SK-N-SH treated with all-trans-retinoic acid at 6 μM for 48 hours (cell line): ENCODE results near the gene HLCS.

Experiments used
- ATAC-seq: fragments of 200-7000 bp; cut with Tn5 transposase; 3 replicates; pipeline ENCODE4 v1.9.1; 2020; ENCODE audit warnings: mild to moderate bottlenecking, moderate library complexity
- ARNTL ChIP-seq: fragments of 450-650 bp; formaldehyde crosslinking; IDR thresholded peaks from 2 replicates; pipeline ENCODE4 v1.5.0; 2020; ENCODE audit warnings: low read depth, mild to moderate bottlenecking, moderate library complexity, borderline replicate concordance
- BACH2 ChIP-seq: fragments of 250-450 bp; sonication (Bioruptor Pico); IDR thresholded peaks from 2 replicates; pipeline ENCODE4 v1.9.0; 2021; ENCODE audit warnings: mild to moderate bottlenecking, borderline replicate concordance
- CREB5 ChIP-seq: fragments of 250-450 bp; sonication (Bioruptor Pico); IDR thresholded peaks from 2 replicates; pipeline ENCODE4 v1.5.1; 2020; ENCODE audit warnings: low read depth, mild to moderate bottlenecking, moderate library complexity
- CSDC2 ChIP-seq: fragments of 250-450 bp; sonication (Bioruptor Pico); IDR thresholded peaks from 2 replicates; pipeline ENCODE4 v1.5.0; 2020; ENCODE audit warnings: mild to moderate bottlenecking, moderate library complexity
- CSRNP3 ChIP-seq: fragments of 250-450 bp; sonication (Bioruptor Pico); IDR thresholded peaks from 2 replicates; pipeline ENCODE4 v1.5.1; 2021; ENCODE audit warnings: mild to moderate bottlenecking, moderate library complexity
- ESRRG ChIP-seq: fragments of 250-450 bp; sonication (Bioruptor Pico); IDR thresholded peaks from 2 replicates; pipeline ENCODE4 v1.6.1; 2021; ENCODE audit warnings: mild to moderate bottlenecking
- GLIS3 ChIP-seq: fragments of 250-450 bp; sonication (Bioruptor Pico); IDR thresholded peaks from 2 replicates; pipeline ENCODE4 v1.5.0; 2020; ENCODE audit warnings: mild to moderate bottlenecking, moderate library complexity
- ISL1 ChIP-seq: fragments of 250-450 bp; sonication (Bioruptor Pico); IDR thresholded peaks from 2 replicates; pipeline ENCODE4 v2.1.2; 2022; ENCODE audit warnings: mild to moderate bottlenecking, moderate library complexity
- PATZ1 ChIP-seq: fragments of 250-450 bp; sonication (Bioruptor Pico); IDR thresholded peaks from 2 replicates; pipeline ENCODE4 v1.8.0; 2020; ENCODE audit warnings: mild to moderate bottlenecking, moderate library complexity, borderline replicate concordance
- PPARA ChIP-seq: fragments of 250-450 bp; sonication (Bioruptor Pico); IDR thresholded peaks from 2 replicates; pipeline ENCODE4 v1.5.0; 2020; ENCODE audit warnings: mild to moderate bottlenecking, borderline replicate concordance
- SNAI2 ChIP-seq: fragments of 250-450 bp; sonication (Bioruptor Pico); IDR thresholded peaks from 2 replicates; pipeline ENCODE4 v1.5.0; 2020; ENCODE audit warnings: mild to moderate bottlenecking, moderate library complexity
- TCF4 ChIP-seq: fragments of 250-450 bp; sonication (Bioruptor Pico); IDR thresholded peaks from 2 replicates; pipeline ENCODE4 v1.8.0; 2021; ENCODE audit warnings: mild to moderate bottlenecking, moderate library complexity, borderline replicate concordance
- TOX ChIP-seq: fragments of 250-450 bp; sonication (Bioruptor Pico); IDR thresholded peaks from 2 replicates; pipeline ENCODE4 v1.8.0; 2021; ENCODE audit warnings: mild to moderate bottlenecking, moderate library complexity, borderline replicate concordance
- TSHZ2 ChIP-seq: fragments of 250-450 bp; sonication (Bioruptor Pico); IDR thresholded peaks from 2 replicates; pipeline ENCODE4 v1.5.0; 2020; ENCODE audit warnings: mild to moderate bottlenecking, moderate library complexity
- ZC3H10 ChIP-seq: fragments of 250-450 bp; sonication (Bioruptor Pico); IDR thresholded peaks from 2 replicates; pipeline ENCODE4 v1.5.1; 2021; ENCODE audit warnings: mild to moderate bottlenecking, moderate library complexity
- ZFP3 ChIP-seq: fragments of 250-450 bp; sonication (Bioruptor Pico); IDR thresholded peaks from 2 replicates; pipeline ENCODE4 v1.5.0; 2020; ENCODE audit warnings: mild to moderate bottlenecking, moderate library complexity
- ZFP30 ChIP-seq: fragments of 450-650 bp; formaldehyde crosslinking; IDR thresholded peaks from 2 replicates; pipeline ENCODE4 v1.5.0; 2022; ENCODE audit warnings: mild to moderate bottlenecking, moderate library complexity
- ZNF70 ChIP-seq: fragments of 450-650 bp; formaldehyde crosslinking; IDR thresholded peaks from 2 replicates; pipeline ENCODE4 v1.5.0; 2020; ENCODE audit warnings: mild to moderate bottlenecking, moderate library complexity
- ZNF8 ChIP-seq: fragments of 450-650 bp; formaldehyde crosslinking; IDR thresholded peaks from 2 replicates; pipeline ENCODE4 v1.5.0; 2020; ENCODE audit warnings: mild to moderate bottlenecking, moderate library complexity

HLCS gene

GRCh38 chr21:36730291-36731281 is 235.9 kb downstream of the HLCS start:
- TF ChIP-seq TSHZ2 (CRISPR knock-in tag) (no peak), ZFP30 (CRISPR knock-in tag) (no peak), ARNTL (CRISPR knock-in tag) (no peak), CREB5 (CRISPR knock-in tag) (no peak), ZC3H10 (CRISPR knock-in tag) (no peak), BACH2 (no peak), TOX (CRISPR knock-in tag) (no peak), PATZ1 (CRISPR knock-in tag) (no peak), GLIS3 (no peak), PPARA (no peak), CSRNP3 (no peak)
- ATAC-seq, result no peak

- no peak for TF ChIP-seq ZNF8
- no peak for ATAC-seq
These were observed 237.0 kb downstream of the HLCS start for GRCh38 chr21:36729310-36729970.

- TF ChIP-seq GLIS3 (no peak), ZNF70 (CRISPR knock-in tag) (no peak), TOX (CRISPR knock-in tag) (no peak), PPARA (no peak), BACH2 (no peak), CSDC2 (no peak), TCF4 (no peak), ISL1 (CRISPR knock-in tag) (no peak), ARNTL (CRISPR knock-in tag) (no peak), PATZ1 (CRISPR knock-in tag) (no peak), ZC3H10 (CRISPR knock-in tag) (no peak), CSRNP3 (no peak), ZFP30 (CRISPR knock-in tag) (no peak), CREB5 (CRISPR knock-in tag) (no peak), SNAI2 (no peak), ESRRG (CRISPR knock-in tag) (no peak), ZFP3 (CRISPR knock-in tag) (no peak)
- no peak for ATAC-seq
These were observed 237.9 kb downstream of the HLCS start for GRCh38 chr21:36728371-36729111.
